SK-N-DZ (cell line): ENCODE data around the gene PAM16.
"Not testable (repeated sequence)": the region's sequence is repeated elsewhere in the genome, so short reads cannot be mapped to it uniquely, and the experiment has no call there.

ENCODE experiments used
- DNase-seq: peaks from one replicate; pipeline ENCODE4 v3.0.0-alpha.2; 2015; ENCODE audit warnings: low spot score

PAM16 gene

DNA sequence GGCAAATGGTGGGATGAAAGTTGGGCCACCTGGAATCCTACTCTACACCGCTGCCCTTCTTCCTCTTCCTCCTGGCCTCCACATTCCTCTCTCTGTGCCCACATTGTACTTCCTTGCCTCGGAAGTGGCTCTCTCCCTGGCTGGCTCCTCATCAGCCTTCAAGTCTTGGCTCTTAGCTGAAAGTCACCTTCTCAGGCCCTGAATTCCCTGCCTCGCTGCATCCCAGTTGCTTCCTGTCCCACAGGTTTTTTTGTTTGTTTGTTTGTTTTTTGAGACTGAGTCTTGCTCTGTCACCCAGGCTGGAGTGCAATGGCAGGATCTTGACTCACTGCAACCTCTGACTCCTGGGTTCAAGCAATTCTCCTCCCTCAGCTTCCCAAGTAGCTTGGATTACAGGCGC lies 2.6 kb upstream of the PAM16 start:
- no peak for DNase-seq

DNA sequence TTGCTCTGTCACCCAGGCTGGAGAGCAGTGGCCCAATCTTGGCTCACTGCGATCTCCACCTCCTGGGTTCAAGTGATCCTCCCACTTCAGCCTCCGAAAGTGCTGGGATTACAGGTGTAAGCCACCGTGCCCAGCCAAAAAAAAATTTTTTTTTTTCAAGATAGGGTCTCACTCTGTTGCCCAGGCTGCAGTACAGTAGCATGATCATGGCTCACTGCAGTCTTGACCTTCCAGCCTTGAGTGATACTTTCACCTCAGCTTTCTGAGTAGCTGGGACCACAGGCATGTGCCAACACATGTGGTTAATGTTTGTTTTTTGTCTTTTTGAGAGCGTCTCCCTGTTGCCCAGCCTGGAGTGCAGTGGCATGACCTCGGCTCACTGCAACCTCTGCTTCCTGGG lies 1.7 kb upstream of the PAM16 start:
- DNase-seq: no peak

DNA sequence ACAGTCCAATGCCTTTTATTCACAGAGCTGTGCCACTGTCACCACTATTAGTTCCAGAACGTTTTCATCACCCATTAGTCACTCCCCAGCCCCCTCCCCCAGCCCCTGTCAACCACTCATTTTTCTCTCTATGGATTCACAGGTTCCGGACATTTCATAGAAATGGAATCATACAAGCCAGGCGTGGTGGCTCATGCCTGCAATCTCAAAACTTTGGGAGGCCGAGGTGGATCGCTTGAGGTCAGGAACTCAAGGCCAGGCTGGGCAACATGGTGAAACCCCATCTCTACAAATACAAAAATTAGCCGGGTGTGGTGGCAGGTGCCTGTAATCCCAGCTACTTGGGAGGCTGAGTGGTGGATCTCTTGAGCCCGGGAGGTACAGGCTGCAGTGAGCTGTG lies 759 bp upstream of the PAM16 start:
- DNase-seq: no peak

DNA sequence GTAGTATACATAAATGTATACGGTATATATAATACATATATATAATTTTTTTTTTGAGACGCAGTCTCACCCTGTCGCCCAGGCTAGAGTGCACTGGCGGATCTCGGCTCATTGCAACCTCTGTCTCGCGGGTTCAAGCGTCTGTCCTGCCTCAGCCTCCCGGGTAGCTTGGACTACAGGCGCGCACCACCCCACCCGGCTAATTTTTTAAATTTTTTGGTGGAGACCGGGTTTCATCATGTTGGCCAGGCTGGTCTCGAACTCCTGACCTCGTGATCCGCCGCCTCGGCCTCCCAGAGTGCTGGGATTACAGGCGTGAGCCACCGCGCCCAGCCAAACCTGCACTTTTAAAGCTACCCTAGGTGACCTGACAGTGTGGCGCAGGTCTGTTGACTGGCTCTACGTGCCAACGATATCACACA lies 745 bp downstream of the PAM16 start:
- DNase-seq: no peak

DNA sequence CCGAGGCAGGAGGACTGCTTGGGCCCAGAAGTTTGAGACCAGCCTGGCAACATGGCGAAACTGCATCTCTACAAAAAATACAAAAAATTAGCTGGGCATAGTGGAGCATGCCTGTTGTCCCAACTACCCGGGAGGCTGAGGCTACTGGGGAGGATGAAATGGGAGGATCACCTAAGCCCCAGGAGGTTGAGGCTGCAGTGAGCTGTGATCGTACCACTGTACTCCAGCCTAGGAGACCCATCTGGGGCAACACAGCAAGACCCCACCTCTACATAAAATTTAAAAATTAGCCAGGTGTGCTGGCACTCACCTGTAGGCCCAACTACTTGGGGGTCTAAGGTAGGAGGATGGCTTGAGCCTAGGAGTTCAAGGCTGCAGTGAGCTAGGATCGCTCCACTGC lies 1.8 kb downstream of the PAM16 start:
- no peak for DNase-seq

DNA sequence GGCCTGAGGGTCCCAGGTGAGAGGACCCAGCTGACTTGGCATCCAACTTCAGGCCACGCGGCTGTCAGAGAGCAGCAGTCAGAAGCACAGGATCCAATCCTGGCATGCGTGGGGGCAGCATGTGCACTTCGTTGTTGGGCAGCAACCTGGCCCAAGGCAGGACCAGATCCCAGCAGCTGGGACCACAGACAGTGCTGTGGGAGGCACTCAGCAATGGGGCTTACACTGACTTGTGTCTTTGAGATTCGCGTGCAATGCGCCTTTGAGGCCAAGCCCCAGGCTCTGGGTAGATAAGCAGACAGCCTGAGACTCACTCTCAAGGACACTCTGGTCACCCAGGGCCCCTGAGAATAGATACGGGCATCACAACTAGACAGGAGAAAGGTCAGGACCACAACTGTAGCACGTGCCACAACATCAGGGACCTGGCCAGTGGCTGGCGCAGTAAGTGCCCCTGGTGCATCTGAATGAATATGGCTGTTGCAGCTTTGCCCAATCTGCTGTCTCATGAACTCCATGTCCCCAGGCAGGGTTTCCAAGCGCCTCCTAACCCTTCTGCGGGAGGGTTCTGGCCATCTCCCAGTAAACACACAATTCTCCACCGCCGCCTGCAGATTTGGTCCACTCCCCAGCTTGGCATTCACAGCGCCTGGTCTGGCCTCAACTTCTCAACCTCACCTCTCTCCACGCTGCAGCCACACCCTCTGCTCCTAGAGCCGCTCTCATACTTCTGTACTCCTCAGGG lies 3.2 kb downstream of the PAM16 start:
- DNase-seq: no peak

DNA sequence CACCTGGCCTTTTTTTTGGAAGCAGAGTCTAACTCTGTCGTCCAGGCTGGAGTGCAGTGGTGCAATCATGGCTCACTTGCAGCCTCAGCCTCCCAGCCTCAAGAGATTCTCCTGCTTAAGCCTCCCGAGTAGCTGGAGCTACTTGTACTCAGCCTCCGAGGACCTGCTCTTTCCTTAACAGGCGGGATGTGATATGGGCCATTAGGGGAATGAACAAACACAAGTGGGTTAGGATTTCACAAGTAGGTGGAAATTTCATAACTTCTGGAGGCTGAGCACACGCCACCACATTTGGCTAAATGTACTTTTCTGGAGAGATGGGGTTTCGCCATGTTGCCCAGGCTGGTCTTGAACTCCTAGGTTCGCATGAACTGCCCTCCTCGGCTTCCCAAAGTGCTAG lies 4.1 kb downstream of the PAM16 start:
- no peak for DNase-seq

DNA sequence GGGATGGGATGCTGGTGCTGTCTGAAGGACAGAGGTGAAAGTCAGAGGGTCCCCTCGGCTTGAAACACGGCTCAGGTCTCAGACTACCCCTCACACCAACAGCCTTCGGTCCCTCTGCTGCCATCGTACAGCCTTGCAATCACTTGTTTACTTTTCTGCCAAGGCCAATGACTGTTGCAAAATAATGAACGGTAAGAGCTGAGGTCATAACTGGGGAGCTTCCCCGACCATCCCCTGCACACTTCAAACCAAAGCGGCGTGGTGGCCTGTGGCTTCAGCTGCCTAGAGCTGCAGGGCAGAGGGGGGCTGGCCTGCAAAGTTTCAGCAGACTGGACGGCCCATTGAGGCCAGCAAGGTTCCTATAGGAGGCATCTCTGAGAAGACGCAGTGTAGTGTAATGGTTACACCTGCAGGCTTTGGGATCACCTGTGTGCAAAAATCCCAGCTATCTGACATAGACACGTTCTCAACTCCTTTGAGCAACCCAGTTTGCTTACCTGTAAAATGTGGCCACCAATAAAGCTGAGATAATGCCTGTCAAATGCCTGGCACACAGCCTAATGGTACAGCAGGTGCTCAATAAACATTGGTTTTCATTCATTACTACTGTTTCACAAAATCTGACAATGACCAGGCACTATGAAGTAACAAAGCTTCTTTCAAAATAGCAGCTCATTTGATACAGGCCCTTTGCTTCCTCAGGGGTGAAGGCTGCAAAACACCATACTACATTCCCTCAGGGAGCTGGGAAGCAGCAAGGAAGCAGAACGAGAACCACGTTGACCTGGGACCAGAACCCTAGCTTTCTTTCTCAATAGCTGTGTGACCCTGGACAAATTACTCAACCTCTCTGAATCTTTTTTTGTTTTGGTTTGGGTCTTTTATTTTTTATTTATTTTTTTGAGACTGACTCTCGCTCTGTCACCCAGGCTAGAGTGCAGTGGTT lies 5.0 kb downstream of the PAM16 start:
- no peak for DNase-seq

DNA sequence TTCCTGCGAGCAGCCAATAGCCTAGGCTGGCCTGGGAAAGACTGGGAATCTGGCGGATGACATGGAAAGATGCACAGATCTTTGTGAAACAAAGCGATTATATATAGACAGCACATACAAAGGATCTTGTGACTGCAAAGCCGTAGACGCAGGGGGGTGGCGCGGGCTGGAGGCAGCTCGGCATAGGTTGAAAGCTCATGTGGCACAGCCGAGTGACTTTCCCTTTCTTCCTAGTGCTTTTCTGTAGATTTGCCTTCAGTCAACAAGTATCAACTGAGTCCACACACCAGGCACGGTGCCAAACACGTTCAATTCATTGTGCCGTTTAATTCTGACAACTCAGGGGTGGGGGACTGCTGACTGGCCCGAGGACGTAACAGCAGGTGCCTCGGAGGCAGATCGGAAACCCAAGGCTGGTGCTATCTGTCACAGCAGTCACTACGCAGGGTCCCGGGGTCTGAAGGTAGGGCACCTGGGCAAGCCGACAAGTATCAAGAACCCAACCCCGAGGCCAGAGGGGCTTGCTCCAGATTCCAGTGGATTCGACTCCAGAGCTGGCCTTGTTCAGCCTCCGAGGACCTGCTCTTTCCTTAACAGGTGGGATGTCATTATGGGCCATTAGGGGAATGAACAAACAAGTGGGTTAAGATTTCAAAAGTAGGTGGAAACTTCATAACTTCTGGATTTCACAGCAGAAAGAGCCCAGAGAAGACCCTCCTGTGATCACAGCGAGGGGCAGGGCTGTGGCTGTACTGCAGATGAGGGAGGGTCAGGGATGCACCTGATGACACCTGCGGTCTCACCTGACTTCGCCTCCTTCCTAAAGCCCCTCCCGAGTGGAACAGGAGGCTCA lies 5.9 kb downstream of the PAM16 start:
- no peak for DNase-seq

DNA sequence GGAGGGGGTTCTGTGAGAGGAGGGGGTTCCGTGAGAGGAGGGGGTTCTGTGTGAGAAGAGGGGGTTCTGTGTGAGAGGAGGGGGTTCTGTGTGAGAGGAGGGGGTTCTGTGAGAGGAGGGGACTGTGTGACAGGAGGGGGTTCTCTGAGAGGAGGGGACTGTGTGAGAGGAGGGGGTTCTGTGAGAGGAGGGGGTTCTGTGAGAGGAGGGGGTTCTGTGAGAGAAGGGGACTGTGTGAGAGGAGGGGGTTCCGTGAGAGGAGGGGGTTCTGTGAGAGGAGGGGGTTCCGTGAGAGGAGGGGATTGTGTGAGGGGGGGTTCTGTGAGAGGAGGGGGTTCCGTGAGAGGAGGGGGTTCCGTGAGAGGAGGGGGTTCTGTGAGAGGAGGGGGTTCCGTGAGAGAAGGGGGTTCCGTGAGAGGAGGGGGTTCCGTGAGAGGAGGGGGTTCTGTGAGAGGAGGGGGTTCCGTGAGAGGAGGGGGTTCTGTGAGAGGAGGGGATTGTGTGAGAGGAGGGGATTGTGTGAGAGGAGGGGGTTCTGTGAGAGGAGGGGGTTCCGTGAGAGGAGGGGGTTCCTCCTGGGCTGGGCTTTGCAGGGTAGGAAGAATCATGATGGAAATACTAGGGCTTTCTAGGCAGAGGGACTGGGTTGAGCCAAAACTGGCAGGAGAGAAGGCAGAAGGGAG lies 6.7 kb downstream of the PAM16 start:
- DNase-seq: not testable (repeated sequence)

DNA sequence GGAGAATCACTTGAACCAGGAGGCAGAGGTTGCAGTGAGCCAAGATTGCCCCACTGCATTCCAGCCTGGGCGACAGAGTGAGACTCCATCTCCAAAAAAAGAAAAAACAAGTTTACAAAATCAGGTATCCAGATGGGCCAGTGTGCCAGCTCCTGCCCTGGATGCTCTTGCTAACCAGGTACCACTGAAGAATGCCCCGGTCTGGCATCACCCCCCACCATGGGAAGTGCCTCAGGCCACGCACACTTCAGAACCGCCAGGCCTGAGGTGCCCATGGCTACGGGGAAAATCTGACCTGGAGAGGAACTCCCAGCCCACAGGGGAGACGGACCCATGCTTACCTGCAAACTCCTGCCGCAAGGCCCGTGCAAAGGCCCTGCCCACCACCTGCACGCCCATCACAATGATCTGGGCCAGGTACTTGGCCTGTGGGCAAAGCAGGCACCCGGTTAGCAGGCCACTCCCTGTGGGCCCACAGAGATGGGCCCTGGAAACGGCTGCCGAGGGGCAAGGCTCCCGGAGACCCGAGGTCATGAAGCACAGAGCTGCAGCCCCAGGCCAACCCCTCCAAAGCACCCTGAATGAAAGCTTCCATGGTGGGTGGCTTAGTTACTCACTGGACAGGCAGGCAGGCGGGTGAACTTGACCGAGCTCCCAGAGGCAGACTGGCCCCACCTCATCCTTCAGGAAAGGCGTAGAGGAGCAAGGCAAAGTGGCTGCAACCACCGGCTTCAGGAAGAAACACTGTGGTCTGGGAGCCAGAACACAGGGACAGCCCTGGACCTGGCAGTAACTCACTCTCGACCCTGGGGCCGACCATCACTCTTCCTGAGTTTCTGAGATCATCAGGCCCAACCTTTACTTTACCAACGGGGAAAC lies 8.0 kb downstream of the PAM16 start:
- no peak for DNase-seq

DNA sequence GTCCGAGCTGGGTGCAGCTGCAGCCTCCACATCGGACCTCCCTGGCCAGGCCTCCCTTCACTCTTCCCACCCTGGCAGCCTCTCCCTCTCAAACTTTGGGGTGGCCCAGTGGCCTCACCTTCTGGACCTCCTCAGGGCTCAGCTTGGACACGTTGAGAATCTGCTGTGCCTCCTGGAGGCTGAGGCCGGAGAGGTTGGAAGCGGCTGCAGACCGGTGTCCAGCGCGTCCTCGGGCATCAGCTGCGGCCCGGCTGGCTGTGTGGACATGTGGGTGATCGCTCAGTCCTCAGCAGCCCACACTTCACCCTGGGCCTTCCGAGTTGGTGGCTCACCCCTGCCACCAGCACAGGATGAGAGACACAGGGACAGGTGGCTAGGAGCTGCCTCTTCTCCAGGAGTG lies 9.9 kb downstream of the PAM16 start:
- no peak for DNase-seq

DNA sequence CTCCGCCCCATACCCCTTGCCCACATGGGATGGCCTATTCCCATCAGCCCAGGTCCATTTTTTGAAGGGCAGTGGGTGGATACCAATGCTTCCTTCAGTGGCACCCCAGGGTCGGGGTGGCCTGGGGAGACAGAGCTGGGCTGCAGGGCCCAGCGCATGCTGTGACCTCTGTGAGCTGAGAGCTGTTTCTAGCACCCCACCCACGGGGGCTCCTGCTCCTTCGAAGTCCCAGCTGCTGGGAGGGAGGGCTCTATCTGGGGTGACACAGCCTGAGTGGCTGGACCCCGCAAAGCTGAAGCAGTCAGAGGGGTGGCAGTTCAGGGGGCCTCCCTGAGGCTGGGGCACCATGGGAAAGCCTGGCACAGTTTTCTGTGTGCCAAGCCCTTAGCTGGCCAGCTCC lies 10.7 kb downstream of the PAM16 start:
- no peak for DNase-seq

DNA sequence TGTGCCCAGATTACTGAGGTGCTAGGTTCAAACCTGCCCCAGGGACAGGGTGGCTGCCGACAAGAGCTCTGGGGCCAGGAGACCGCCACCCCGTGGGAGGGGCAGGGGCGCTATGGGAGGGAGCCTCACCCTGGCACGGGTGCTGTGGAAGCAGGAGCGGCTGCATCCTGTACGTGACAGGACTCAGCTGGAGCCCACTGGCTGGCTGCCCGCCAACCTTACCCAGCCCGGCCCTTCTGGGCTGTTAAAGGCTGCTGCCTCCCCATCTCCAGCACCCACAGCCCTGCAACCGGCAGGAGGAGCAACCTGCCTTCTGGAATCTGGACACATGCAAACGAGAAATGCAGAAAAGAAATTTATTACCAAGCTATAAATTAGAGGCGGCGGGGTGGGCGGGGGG lies 11.2 kb downstream of the PAM16 start:
- DNase-seq: no peak

DNA sequence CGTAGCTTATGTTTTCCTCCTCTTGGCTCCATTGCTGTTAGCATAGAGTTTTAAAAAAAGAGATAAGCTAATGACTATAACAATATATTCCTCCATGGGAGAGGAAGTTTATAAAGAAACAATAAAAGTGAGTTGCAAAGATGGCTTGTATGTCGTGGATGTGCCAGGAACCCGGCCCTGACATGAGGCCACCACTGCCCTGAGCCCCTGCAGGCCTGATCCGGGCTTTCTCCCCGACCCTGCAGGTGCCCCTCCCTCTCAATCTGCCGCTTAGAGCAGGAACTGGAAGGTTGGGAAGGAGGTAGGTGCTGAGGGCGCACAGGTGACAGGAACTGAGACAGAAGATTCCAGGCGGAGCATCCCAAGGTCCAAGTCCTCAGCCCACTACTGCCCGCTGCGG lies 11.7 kb downstream of the PAM16 start:
- no peak for DNase-seq

DNA sequence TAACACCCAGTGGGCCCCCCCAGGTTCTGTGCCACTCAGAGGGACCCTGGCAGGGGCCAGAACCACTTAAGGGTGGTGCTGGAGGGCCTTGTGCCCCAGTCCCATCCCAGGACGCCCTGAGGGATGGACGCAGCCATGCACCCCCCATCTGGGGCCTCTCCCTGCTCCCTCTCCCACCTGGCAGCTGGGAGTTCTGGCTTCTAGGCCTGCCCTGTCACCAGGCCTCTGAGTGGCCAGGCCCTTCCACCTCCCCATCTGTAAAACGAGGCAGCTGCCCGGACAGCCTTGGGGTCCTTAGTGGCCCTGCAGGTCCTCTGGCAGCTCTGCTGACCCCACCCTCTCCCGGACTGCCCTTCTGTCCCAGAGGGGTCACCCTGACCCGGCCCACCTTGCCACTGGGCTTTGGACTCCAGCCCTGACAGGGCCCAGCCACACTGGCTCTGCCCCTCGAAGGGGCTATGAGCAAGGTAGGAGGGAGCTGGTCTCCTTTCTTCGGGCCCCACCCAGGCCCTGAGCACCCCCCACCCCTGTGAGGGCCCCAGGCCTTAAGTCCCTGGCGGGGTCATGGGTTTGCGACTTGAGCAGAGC lies 12.3 kb downstream of the PAM16 start:
- no peak for DNase-seq

DNA sequence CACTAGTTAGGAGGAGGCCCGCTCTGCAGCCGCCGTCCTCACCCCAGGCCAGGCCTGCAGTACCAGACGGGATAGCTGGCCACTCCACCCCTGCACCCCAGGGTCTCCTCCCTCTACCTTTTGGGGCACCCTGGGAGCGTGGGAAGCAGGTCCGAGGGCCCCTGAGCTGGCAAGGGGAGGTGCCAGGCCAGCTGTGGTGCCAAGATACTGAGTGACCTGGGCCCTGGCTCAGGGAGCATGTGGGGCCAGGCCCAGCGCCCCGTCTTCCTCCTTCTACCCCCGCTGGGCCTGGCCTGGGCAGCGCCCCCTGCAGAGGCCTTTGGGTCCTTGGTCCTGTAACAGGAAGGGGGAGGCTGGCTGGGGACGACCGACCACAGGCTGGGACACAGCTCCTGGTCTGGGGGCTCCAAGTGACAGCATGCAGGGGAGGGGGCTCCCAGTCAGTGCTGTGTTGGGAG lies 13.0 kb downstream of the PAM16 start:
- DNase-seq: no peak

DNA sequence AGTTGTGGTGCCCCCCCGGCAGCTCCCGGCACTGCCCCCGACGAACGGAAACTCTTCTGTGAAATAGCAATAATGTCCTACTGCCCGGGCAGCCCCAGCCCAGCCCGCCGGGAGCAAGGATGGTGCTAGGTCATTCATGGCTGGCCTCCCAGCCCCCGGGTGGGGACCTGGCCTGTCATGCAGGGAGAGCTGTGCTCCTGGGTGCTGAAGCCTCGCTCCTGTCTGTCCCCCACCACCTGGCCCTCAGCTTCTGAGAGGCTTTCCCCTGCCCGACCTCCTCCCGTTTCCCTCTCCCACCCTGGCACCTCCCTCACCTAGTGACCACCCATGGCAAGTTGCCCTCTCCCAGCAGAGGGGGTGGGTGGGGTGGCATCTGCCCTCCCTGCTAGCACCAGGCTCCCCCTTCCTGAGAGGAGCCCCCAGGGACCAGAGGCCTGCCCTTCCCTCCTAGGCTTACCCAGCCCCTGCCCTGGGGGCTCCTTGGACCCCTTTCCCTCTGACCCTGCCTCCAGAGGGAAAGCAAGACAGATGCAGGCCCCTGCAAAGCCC lies 13.5 kb downstream of the PAM16 start:
- DNase-seq: no peak

DNA sequence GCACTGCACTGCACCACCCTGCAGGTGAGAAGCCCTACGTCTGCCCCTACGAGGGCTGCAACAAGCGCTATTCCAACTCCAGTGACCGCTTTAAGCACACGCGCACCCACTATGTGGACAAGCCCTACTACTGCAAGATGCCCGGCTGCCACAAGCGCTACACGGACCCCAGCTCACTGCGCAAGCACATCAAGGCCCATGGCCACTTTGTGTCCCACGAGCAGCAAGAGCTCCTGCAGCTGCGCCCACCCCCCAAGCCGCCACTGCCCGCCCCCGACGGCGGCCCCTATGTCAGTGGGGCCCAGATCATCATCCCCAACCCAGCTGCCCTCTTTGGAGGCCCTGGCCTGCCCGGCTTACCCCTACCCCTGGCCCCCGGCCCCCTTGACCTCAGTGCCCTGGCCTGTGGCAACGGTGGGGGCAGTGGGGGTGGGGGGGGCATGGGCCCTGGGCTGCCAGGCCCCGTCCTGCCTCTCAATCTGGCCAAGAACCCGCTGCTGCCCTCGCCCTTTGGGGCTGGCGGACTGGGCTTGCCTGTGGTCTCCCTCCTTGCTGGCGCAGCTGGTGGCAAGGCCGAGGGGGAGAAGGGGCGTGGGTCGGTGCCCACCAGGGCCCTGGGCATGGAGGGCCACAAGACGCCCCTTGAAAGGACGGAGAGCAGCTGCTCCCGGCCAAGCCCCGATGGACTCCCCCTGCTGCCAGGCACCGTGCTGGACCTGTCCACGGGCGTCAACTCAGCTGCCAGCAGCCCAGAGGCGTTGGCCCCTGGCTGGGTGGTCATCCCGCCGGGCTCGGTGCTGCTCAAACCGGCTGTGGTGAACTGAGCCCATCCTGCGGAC lies 14.2 kb downstream of the PAM16 start:
- no peak for DNase-seq
